ENCODE data around the gene EMP2. TPM values are rescaled to one million over a fixed set of nuclear protein-coding genes. Genes with fewer than 3 reads are reported as not detected.

EMP2 gene
- polyA plus RNA-seq, 2 of the 4 experiments (the other 2 are of a cell fraction): 14.2 to 21.4 TPM

GRCh38 chr16:10497132-10498101, 83.0 kb downstream of the EMP2 start (continued):
- TF ChIP-seq E2F6 (IDR thresholded peaks at IDR 0.05; ENCODE audit: borderline replicate concordance, low read depth): no peak

- CTCF ChIA-PET: interaction anchor here (1.3 kb wide), 1 partner anchor 242 kb away, joined by 4 read pairs; no protein-coding TSS in a partner anchor
- no peak for FAIRE-seq
Observed at GRCh38 chr16:10495031-10495345, 85.4 kb downstream of the EMP2 start.

More at GRCh38 chr16:10495031-10495345, 85.4 kb downstream of the EMP2 start:
- DNase-seq (ENCODE audit: low read depth in 1 of 2, low spot score in 1 of 2) (no peak), ATAC-seq (no peak)
- Histone ChIP-seq H3K27ac (no peak overlapping the region), H3K4me1 (no peaks in the 10 kb centered on the region), H3K9me3 (0 out of 3 replicates have a peak, but pooled peaks cover 4% of the 10 kb centered on the region), H3K4me3 (no peak overlapping the region), H3K4me2 (no peak overlapping the region)
- TF ChIP-seq RCOR1 (IDR thresholded peaks at IDR 0.05; ENCODE audit: low read depth, low read length): no peak
- no peak for TF ChIP-seq EHF (CRISPR knock-in tag; IDR thresholded peaks at IDR 0.05)
- no peak for TF ChIP-seq TP53 (CRISPR knock-in tag; IDR thresholded peaks at IDR 0.05)
- TF ChIP-seq CTCF (IDR thresholded peaks at IDR 0.05): no peak
- TF ChIP-seq HOXB13 (CRISPR knock-in tag; IDR thresholded peaks at IDR 0.05; ENCODE audit: low read depth): no peak
- no peak for TF ChIP-seq CBX8 (IDR thresholded peaks at IDR 0.05)
- TF ChIP-seq NPAS2 (CRISPR knock-in tag; IDR thresholded peaks at IDR 0.05; ENCODE audit: borderline replicate concordance): no peak
- TF ChIP-seq ATOH8 (CRISPR knock-in tag; IDR thresholded peaks at IDR 0.05; ENCODE audit: low read depth): no peak
- TF ChIP-seq RFX5 (IDR thresholded peaks at IDR 0.05): no peak
- no peak for TF ChIP-seq FOXS1 (CRISPR knock-in tag; IDR thresholded peaks at IDR 0.05)
- no peak for TF ChIP-seq RAD21 (conservative IDR thresholded peaks at IDR 0.05 in 1 of 2, IDR thresholded peaks at IDR 0.05 in 1 of 2)
- TF ChIP-seq ZNF302 (CRISPR knock-in tag; IDR thresholded peaks at IDR 0.05): no peak
- no peak for TF ChIP-seq JUN (IDR thresholded peaks at IDR 0.05)
- TF ChIP-seq KDM1A (IDR thresholded peaks at IDR 0.05; ENCODE audit: low read depth): no peak
- no peak for TF ChIP-seq NFE2L2 (conservative IDR thresholded peaks at IDR 0.05; ENCODE audit: low read length)
- no peak for TF ChIP-seq KDM5A (IDR thresholded peaks at IDR 0.05)
- TF ChIP-seq HDAC2 (IDR thresholded peaks at IDR 0.05): no peak
- TF ChIP-seq MYC (IDR thresholded peaks at IDR 0.05; ENCODE audit: borderline replicate concordance, low read length): no peak
- no peak for TF ChIP-seq PBX3 (IDR thresholded peaks at IDR 0.05)
- TF ChIP-seq E2F6 (IDR thresholded peaks at IDR 0.05; ENCODE audit: borderline replicate concordance, low read depth): no peak
- POLR2A ChIA-PET: no interaction called here
- WGBS (ENCODE audit: missing lambda C conversion rate): 53% methylated on average over 6 of the region's 6 CpGs

Data from A549 (cell line).